KG1 (cell line): ENCODE results near the gene MAPK6.
"Not testable (repeated sequence)": the region's sequence is repeated elsewhere in the genome, so short reads cannot be mapped to it uniquely, and the experiment has no call there.

Experiments
- DNase-seq: peaks from one replicate; lab custom pipeline; 2025; lab: John Stamatoyannopoulos, UW

MAPK6 gene

GRCh38 chr15:52018693-52019393 lies at the start of gene MAPK6:
Gene MAPK6, plus strand, starts transcription at chr15:52019219. Its CDS starts 27,242 bp downstream, at chr15:52046461.
- peak; percentile 73 for DNase-seq

- no peak for DNase-seq
Observed at GRCh38 chr15:51969728-51970127, 49.3 kb upstream of the MAPK6 start.

- no peak for DNase-seq
Observed at GRCh38 chr15:51970132-51970817, 48.7 kb upstream of the MAPK6 start.

- peak; percentile 71 for DNase-seq
Observed at GRCh38 chr15:51971032-51971374, 48.0 kb upstream of the MAPK6 start.

- peak; percentile 96 for DNase-seq
Observed at GRCh38 chr15:51971375-51972133, 47.5 kb upstream of the MAPK6 start, which contains the start of gene LEO1. Gene LEO1, minus strand, starts transcription at chr15:51971778. Its CDS starts 33 bp downstream, at chr15:51971745.

GRCh38 chr15:51973220-51973619 lies 45.8 kb upstream of the MAPK6 start:
- DNase-seq = no peak

GRCh38 chr15:51973775-51974174 lies 45.2 kb upstream of the MAPK6 start:
- no peak for DNase-seq

GRCh38 chr15:51982013-51982769 lies 36.8 kb upstream of the MAPK6 start:
- DNase-seq = peak; percentile 62

GRCh38 chr15:51982770-51983103 lies 36.3 kb upstream of the MAPK6 start:
- DNase-seq = no peak

- DNase-seq = no peak
Observed at GRCh38 chr15:51991141-51991540, 27.9 kb upstream of the MAPK6 start.

- DNase-seq = no peak
Observed at GRCh38 chr15:51992953-51993352, 26.1 kb upstream of the MAPK6 start.

- DNase-seq = no peak
Observed at GRCh38 chr15:52002351-52002750, 16.7 kb upstream of the MAPK6 start.

GRCh38 chr15:52003089-52003488 lies 15.9 kb upstream of the MAPK6 start:
- DNase-seq = not testable (repeated sequence)

GRCh38 chr15:52003710-52004109 lies 15.3 kb upstream of the MAPK6 start:
- no peak for DNase-seq

- no peak for DNase-seq
Observed at GRCh38 chr15:52004806-52005205, 14.2 kb upstream of the MAPK6 start.

- no peak for DNase-seq
Observed at GRCh38 chr15:52005748-52006701, 13.0 kb upstream of the MAPK6 start.

- DNase-seq = no peak
Observed at GRCh38 chr15:52006702-52007340, 12.2 kb upstream of the MAPK6 start.

GRCh38 chr15:52008359-52008697 lies 10.7 kb upstream of the MAPK6 start:
- DNase-seq = no peak

GRCh38 chr15:52008698-52009434 lies 10.2 kb upstream of the MAPK6 start:
- no peak for DNase-seq
